Mammary epithelial cell (primary cell): Measurements from ENCODE around the gene RNF43.

Experiments used
- CTCF ChIP-seq, 2 donors: IDR thresholded peaks in 1 of 2; conservative IDR thresholded peaks in 1 of 2; 2 replicates each; pipeline ENCODE4 v1.5.1; 2011 to 2012; ENCODE audit warnings: inconsistent platforms in 2 of 2, low read length in 2 of 2, mild to moderate bottlenecking in 2 of 2, control low read depth in 1 of 2, low read depth in 1 of 2; ENCODE audit not compliant: insufficient read depth in 1 of 2; ENCODE audit errors: extremely low read depth in 1 of 2
- EZH2 ChIP-seq: IDR thresholded peaks from 2 replicates; pipeline ENCODE4 v1.6.1; 2012; ENCODE audit warnings: low read length, inconsistent platforms, borderline replicate concordance

- TF ChIP-seq CTCF (conservative IDR thresholded peaks at IDR 0.05 in 1 of 2, IDR thresholded peaks at IDR 0.05 in 1 of 2; ENCODE audit: extremely low read depth in 1 of 2, insufficient read depth in 1 of 2, low read depth in 1 of 2, low read length in 2 of 2) (no peak), EZH2 (no peak)
Observed at GRCh38 chr17:58446086-58446485, 28.8 kb upstream of the RNF43 start.
